Smooth muscle cell (in vitro differentiated cells): Measurements from ENCODE around the gene MCOLN2. TPM values are rescaled to one million over a fixed set of nuclear protein-coding genes. Genes with fewer than 3 reads are reported as not detected.

Experiments
- DNase-seq: peaks from one replicate; lab custom pipeline; 2025; ENCODE audit not compliant: unreplicated experiment; lab: John Stamatoyannopoulos, UW
- H2AFZ ChIP-seq: fragments of 200-600 bp; sonication (generic); 2 replicates; pipeline ENCODE4 v1.6.0; 2016; ENCODE audit warnings: antibody characterized with exemption, low read depth, mild to moderate bottlenecking
- H3F3A ChIP-seq: fragments of 200-600 bp; sonication (generic); 2 replicates; pipeline ENCODE4 v1.6.0; 2017; ENCODE audit warnings: antibody characterized with exemption, low read depth
- H3K27ac ChIP-seq: fragments of 200-600 bp; sonication (generic); 2 replicates; pipeline ENCODE4 v1.5.1; 2016; ENCODE audit warnings: low read depth, mild to moderate bottlenecking
- H3K27me3 ChIP-seq: fragments of 200-600 bp; sonication (generic); 2 replicates; pipeline ENCODE4 v1.6.1; 2016; ENCODE audit warnings: low read depth, mild to moderate bottlenecking
- H3K36me3 ChIP-seq: fragments of 200-600 bp; sonication (generic); 2 replicates; pipeline ENCODE4 v1.5.1; 2016; ENCODE audit warnings: low read depth
- H3K4me1 ChIP-seq: fragments of 200-600 bp; sonication (generic); 2 replicates; pipeline ENCODE4 v1.5.1; 2016; ENCODE audit warnings: low read depth
- H3K4me2 ChIP-seq: fragments of 200-600 bp; sonication (generic); 2 replicates; pipeline ENCODE4 v1.6.0; 2016; ENCODE audit warnings: mild to moderate bottlenecking
- H3K4me3 ChIP-seq: fragments of 200-600 bp; sonication (generic); 2 replicates; pipeline ENCODE4 v1.5.1; 2016; ENCODE audit warnings: mild to moderate bottlenecking
- H3K79me2 ChIP-seq: fragments of 200-600 bp; sonication (generic); 2 replicates; pipeline ENCODE4 v1.6.0; 2016; ENCODE audit warnings: low read depth, mild to moderate bottlenecking
- H3K9ac ChIP-seq: fragments of 200-600 bp; sonication (generic); 2 replicates; pipeline ENCODE4 v1.6.0; 2016; ENCODE audit warnings: low read depth
- H3K9me3 ChIP-seq: fragments of 200-600 bp; sonication (generic); replicated peaks from 2 replicates; pipeline ENCODE4 v1.5.1; 2016; ENCODE audit warnings: low read depth
- H4K20me1 ChIP-seq: fragments of 200-600 bp; sonication (generic); 2 replicates; pipeline ENCODE4 v1.6.0; 2016; ENCODE audit warnings: low read depth
- CTCF ChIP-seq: fragments of 200-600 bp; sonication (generic); IDR thresholded peaks from 2 replicates; pipeline ENCODE4 v1.5.1; 2017; ENCODE audit warnings: borderline replicate concordance, mild to moderate bottlenecking, antibody characterized with exemption; ENCODE audit not compliant: insufficient read depth, poor library complexity, severe bottlenecking
- WGBS: methylation state at CpG from one replicate; pipeline ENCODE4 v1.1.7; 2016; ENCODE audit warnings: low lambda C conversion rate; 5-methylcytosine and 5-hydroxymethylcytosine counted together
- polyA plus RNA-seq: library from polyadenylated mRNA; unstranded; fragments of >200 nt; fragmentation: Nextera tagmentation; extraction: Ambion mirVana; gene quantifications from 2 replicates; pipeline ENCODE4 v1.2.1, GENCODE V29; 2016
- total RNA-seq: library from RNA; depleted of rRNA; stranded (reverse); fragments of >200 nt; gene quantifications from 2 replicates; pipeline ENCODE4 v1.2.3, GENCODE V29; 2014

The MCOLN2 gene
- total and polyA plus RNA-seq, 2 experiments from 2014 or later: not detected

GRCh38 chr1:84889437-84889836 is 107.5 kb downstream of the MCOLN2 start:
- H4K20me1 ChIP-seq: no peaks in the 10 kb centered on the region
- no peaks in the 10 kb centered on the region for H3K79me2 ChIP-seq
- no peaks in the 10 kb centered on the region for H3K36me3 ChIP-seq
- no peak overlapping the region for H3K9ac ChIP-seq
- no peak overlapping the region for H3K27ac ChIP-seq
- no peaks in the 10 kb centered on the region for H3F3A ChIP-seq
- H3K4me2 ChIP-seq: no peak overlapping the region
- H3K9me3 ChIP-seq: no peaks in the 10 kb centered on the region
- TF ChIP-seq CTCF: no peak
- H3K27me3 ChIP-seq: peaks cover 40% of the 10 kb centered on the region
- 80% methylated on average over 5 of the region's 5 CpGs for WGBS
- H3K4me1 ChIP-seq: peaks cover 5% of the 10 kb centered on the region
- no peak overlapping the region for H2AFZ ChIP-seq
- H3K4me3 ChIP-seq: no peak overlapping the region
- no peak for DNase-seq

- Histone ChIP-seq H3K9me3 (no peaks in the 10 kb centered on the region), H3F3A (no peaks in the 10 kb centered on the region), H3K27ac (no peak overlapping the region), H3K36me3 (no peaks in the 10 kb centered on the region), H3K4me1 (peaks cover 7% of the 10 kb centered on the region), H2AFZ (no peak overlapping the region), H3K27me3 (peaks cover 34% of the 10 kb centered on the region), H3K79me2 (no peaks in the 10 kb centered on the region), H3K9ac (no peak overlapping the region), H3K4me3 (no peak overlapping the region), H3K4me2 (no peak overlapping the region), H4K20me1 (no peaks in the 10 kb centered on the region)
- no peak for DNase-seq
- no peak for TF ChIP-seq CTCF
Observed at GRCh38 chr1:84888753-84889152, 108.2 kb downstream of the MCOLN2 start.

GRCh38 chr1:84887261-84887934 is 109.5 kb downstream of the MCOLN2 start:
- TF ChIP-seq CTCF: no peak
- Histone ChIP-seq H4K20me1 (no peaks in the 10 kb centered on the region), H3K79me2 (no peaks in the 10 kb centered on the region), H3K4me1 (peaks cover 9% of the 10 kb centered on the region), H3K36me3 (no peaks in the 10 kb centered on the region), H2AFZ (no peak overlapping the region), H3K27me3 (peaks cover 20% of the 10 kb centered on the region), H3K4me3 (no peak overlapping the region), H3K9me3 (no peaks in the 10 kb centered on the region), H3K4me2 (no peak overlapping the region), H3F3A (no peaks in the 10 kb centered on the region), H3K9ac (no peak overlapping the region), H3K27ac (no peak overlapping the region)
- WGBS: 88% methylated on average over 4 of the region's 4 CpGs
- no peak for DNase-seq

GRCh38 chr1:84885469-84885868 is 111.4 kb downstream of the MCOLN2 start:
- Histone ChIP-seq H3K36me3 (no peaks in the 10 kb centered on the region), H3K4me3 (no peak overlapping the region), H4K20me1 (no peaks in the 10 kb centered on the region), H3K27me3 (peaks cover 2% of the 10 kb centered on the region), H2AFZ (no peak overlapping the region), H3K4me2 (no peak overlapping the region), H3K9ac (no peak overlapping the region), H3K27ac (no peak overlapping the region), H3K4me1 (peaks cover 7% of the 10 kb centered on the region), H3K79me2 (no peaks in the 10 kb centered on the region), H3K9me3 (no peaks in the 10 kb centered on the region), H3F3A (no peaks in the 10 kb centered on the region)
- no peak for TF ChIP-seq CTCF
- no peak for DNase-seq
- WGBS: 70% methylated on average over 2 of the region's 2 CpGs
